GM06990 (cell line): ENCODE data around the gene RPL37A.
"Not testable (repeated sequence)": the region's sequence is repeated elsewhere in the genome, so short reads cannot be mapped to it uniquely, and the experiment has no call there.

Experiments used
- DNase-seq: peaks from one replicate; pipeline ENCODE4 v3.0.0-alpha.2; 2011; ENCODE audit not compliant: insufficient read length; ENCODE audit errors: extremely low read depth
- H3K27me3 ChIP-seq: replicated peaks from 2 replicates; pipeline ENCODE4 v1.6.0; 2011; ENCODE audit warnings: low read length; ENCODE audit not compliant: control insufficient read depth, insufficient read depth
- H3K36me3 ChIP-seq: 2 replicates; pipeline ENCODE4 v1.5.1; 2011; ENCODE audit warnings: low read length; ENCODE audit not compliant: control insufficient read depth, insufficient read depth
- H3K4me3 ChIP-seq: replicated peaks from 2 replicates; pipeline ENCODE4 v1.5.1; 2011; ENCODE audit warnings: low read depth, mild to moderate bottlenecking, control low read depth, low read length
- CTCF ChIP-seq: IDR thresholded peaks from 2 replicates; pipeline ENCODE4 v1.5.1; 2011; ENCODE audit warnings: low read length, control low read depth, mild to moderate bottlenecking, inconsistent platforms; ENCODE audit not compliant: insufficient read depth, poor library complexity, severe bottlenecking

RPL37A gene

GRCh38 chr2:216507220-216508160 is 8.8 kb downstream of the RPL37A start:
- H3K4me3 ChIP-seq: no peak overlapping the region
- peaks cover 9% of the 10 kb centered on the region for H3K36me3 ChIP-seq
- no peaks in the 10 kb centered on the region for H3K27me3 ChIP-seq
- no peak for DNase-seq
- no peak for TF ChIP-seq CTCF

GRCh38 chr2:216508229-216508628 is 9.6 kb downstream of the RPL37A start:
- H3K36me3 ChIP-seq: peaks cover 6% of the 10 kb centered on the region

GRCh38 chr2:216516730-216517350 is 18.2 kb downstream of the RPL37A start:
- peak; percentile 63 for TF ChIP-seq CTCF
- Histone ChIP-seq H3K27me3 (no peaks in the 10 kb centered on the region), H3K4me3 (no peak overlapping the region), H3K36me3 (no peaks in the 10 kb centered on the region)
- no peak for DNase-seq

More at GRCh38 chr2:216508229-216508628, 9.6 kb downstream of the RPL37A start:
- DNase-seq: no peak
- H3K4me3 ChIP-seq: no peak overlapping the region
- H3K27me3 ChIP-seq: no peaks in the 10 kb centered on the region
- no peak for TF ChIP-seq CTCF

GRCh38 chr2:216517447-216518225 is 19.0 kb downstream of the RPL37A start:
- no peak overlapping the region for H3K4me3 ChIP-seq
- DNase-seq: no peak
- H3K27me3 ChIP-seq: no peaks in the 10 kb centered on the region
- H3K36me3 ChIP-seq: no peaks in the 10 kb centered on the region
- no peak for TF ChIP-seq CTCF

- H3K27me3 ChIP-seq, DNase-seq, H3K36me3 ChIP-seq, H3K4me3 ChIP-seq: not testable (repeated sequence)
Measured at GRCh38 chr2:216518566-216519119, 20.0 kb downstream of the RPL37A start.
